ENCODE measurements around the gene STX3. TPM values are rescaled to one million over a fixed set of nuclear protein-coding genes. Genes with fewer than 3 reads are reported as not detected.

The STX3 gene
- 5.4 and 7.5 TPM in 2 replicates for total RNA-seq (2012; rRNA removed)
- 5.0 and 5.7 TPM in 2 replicates for polyA plus RNA-seq (2012; rRNA removed)
- polyA plus RNA-seq (2012; cell fraction: cytosol; rRNA removed): 1.8 and 2.6 TPM in 2 replicates
- 2.6 and 11.2 TPM in 2 replicates for polyA plus RNA-seq (2012; cell fraction: nucleus; rRNA removed; ENCODE audit: low replicate concordance)
- Bru-seq, nascent RNA: percentile 55 among the genes with signal in this experiment
- BruChase-seq, experiment 1, labeled RNA remaining after a 6-hour chase: percentile 50 among the genes with signal in this experiment
- percentile 52 among the genes with signal in this experiment for BruChase-seq, experiment 2, labeled RNA remaining after a 2-hour chase
- long read RNA-seq, transcript STX3-201 (11 exons, 3,299 nt): major isoform, 25 of 31 reads
- long read RNA-seq, partial matches to known transcripts: 2 of 31 reads
- long read RNA-seq, other reads (novel, unspliced or antisense): 4 of 31 reads

DNA sequence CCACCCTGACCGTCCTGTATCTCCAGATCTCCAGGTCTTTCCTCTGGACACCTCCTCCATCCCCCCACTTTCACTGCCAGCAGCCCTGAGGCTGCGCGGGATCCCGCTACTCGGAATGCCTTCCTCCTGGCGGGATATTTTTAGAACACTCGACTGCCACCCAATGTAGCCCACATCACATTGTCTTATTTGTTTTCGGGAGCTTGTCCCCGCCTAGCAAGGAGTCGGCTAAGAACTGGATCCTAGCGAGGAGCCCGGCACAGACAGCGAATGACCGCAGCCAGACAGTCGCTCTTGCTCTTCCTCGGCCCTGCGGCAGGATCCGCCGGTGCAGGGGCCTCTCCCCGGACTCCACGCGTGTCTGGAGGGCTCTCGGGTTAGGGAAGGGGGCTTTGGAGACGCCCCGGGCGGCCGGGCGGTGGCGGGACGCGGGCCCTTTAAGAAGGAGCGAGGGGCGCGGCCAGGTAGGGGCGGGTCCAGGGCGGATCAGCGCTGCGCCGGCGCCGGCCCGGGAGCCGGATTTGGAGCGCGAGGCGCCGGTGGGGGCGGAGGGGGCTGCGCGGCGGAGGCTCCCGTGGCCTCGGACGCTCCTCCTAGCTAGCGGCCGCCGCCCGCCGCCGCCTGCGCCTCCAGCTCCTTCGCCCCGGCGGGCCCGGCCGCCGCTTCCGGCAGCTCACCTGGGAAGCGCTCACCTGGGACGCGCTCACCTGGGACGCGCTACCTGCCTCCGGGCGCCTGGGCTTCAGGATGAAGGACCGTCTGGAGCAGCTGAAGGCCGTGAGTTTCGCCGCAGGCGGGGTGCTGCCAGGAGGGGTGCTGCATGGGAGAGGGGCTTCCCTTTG is at the start of gene STX3:
Gene STX3, plus strand, starts transcription at position 518 of the 842 bp plus-strand sequence. Its CDS starts 230 bp downstream, at position 748.
- H2AK5ac ChIP-seq (ENCODE audit: low read depth, low read length): peak within 1 kb of the TSS; percentile 60; the same call in 1 of the 2 replicates
- H3K23ac ChIP-seq (ENCODE audit: low read depth, low read length): peak within 1 kb of the TSS; percentile 70
- H3K14ac ChIP-seq (replicated peaks; ENCODE audit: low read depth, low read length): peak within 1 kb of the TSS; percentile 43
- 1% methylated on average over 50 of the region's 80 CpGs; no CpG with 5 or more reads in 1 of the 2 experiments for WGBS, 2 experiments (ENCODE audit: extremely low coverage in 2 of 2, insufficient read length in 1 of 2)
- peak within 1 kb of the TSS; percentile 96 for H2AFZ ChIP-seq (replicated peaks; ENCODE audit: low read length, poor library complexity)
- ChIA-PET POLR2A (ENCODE audit: unreplicated experiment) (no interaction called here), CTCF (interaction anchor here (0.5 to 1.9 kb wide), 11 partner anchors 10 to 47 kb away, joined by 3 to 5 read pairs (median 3); no protein-coding TSS in a partner anchor)
- H3K4me3 ChIP-seq (ENCODE audit: insufficient read depth, low read depth, low read length): peak within 1 kb of the TSS; percentile 83
- peak within 1 kb of the TSS; percentile 62 for H2BK5ac ChIP-seq (ENCODE audit: low read depth, low read length, poor library complexity, severe bottlenecking)
- H3K27ac ChIP-seq (ENCODE audit: insufficient read depth, low read length): peak within 1 kb of the TSS; percentile 37
- peak within 1 kb of the TSS; percentile 78 for H2BK120ac ChIP-seq (ENCODE audit: low read depth, low read length)
- ATAC-seq (ENCODE audit: low read depth) (peak; percentile 83), DNase-seq (peak; percentile 35)
- 0 out of 3 replicates have a peak within 1 kb of the TSS, but pooled peaks have one; percentile 70 for H2BK15ac ChIP-seq (ENCODE audit: low read depth, low read length)
- H4K5ac ChIP-seq (ENCODE audit: low read depth, low read length): peak within 1 kb of the TSS; percentile 73; the same call in 1 of the 2 replicates
- peaks cover 5% of the 10 kb centered on the region; the same call in 1 of the 2 replicates for H4K20me1 ChIP-seq (ENCODE audit: insufficient read depth, low read length)
- peak within 1 kb of the TSS; percentile 61 for H3K9ac ChIP-seq (ENCODE audit: low read depth, low read length)
- peaks cover 5% of the 10 kb centered on the region; the same call in 1 of the 2 replicates for H3K9me1 ChIP-seq (ENCODE audit: insufficient read depth, low read length)
- intact Hi-C loops (cut with micrococcal nuclease) (loop anchor here (1.0 to 5.0 kb wide), 7 partner anchors 32 to 437 kb away; partner anchors contain the start of genes MRPL16 and PATL1), in situ Hi-C loops (cut with MboI; ENCODE audit: low sequenced_read_pairs) (loop anchor here (5.0 kb wide), 1 partner anchor 47 kb away; no protein-coding TSS in a partner anchor), dilution Hi-C loops (cut with HindIII; ENCODE audit: low sequenced_read_pairs, unreplicated experiment) (no loop called here)
- peak within 1 kb of the TSS; percentile 64 for H4K91ac ChIP-seq (ENCODE audit: insufficient read depth, low read depth, low read length)
- no peaks in the 10 kb centered on the region for H3K27me3 ChIP-seq (ENCODE audit: control insufficient read depth, insufficient read depth, low read length)
- H3K56ac ChIP-seq (ENCODE audit: extremely low read depth, insufficient read depth, low read length): no peak within 1 kb of the TSS; the same call in 1 of the 2 replicates
- no peak for TF ChIP-seq RFX5 (IDR thresholded peaks at IDR 0.05; ENCODE audit: low read depth, low read length)
- no peak for TF ChIP-seq NFE2L2 (IDR thresholded peaks at IDR 0.05; ENCODE audit: low read depth, low read length)
- TF ChIP-seq MXI1 (IDR thresholded peaks at IDR 0.05; ENCODE audit: borderline replicate concordance, low read depth, low read length): no peak
- TF ChIP-seq SMC3 (IDR thresholded peaks at IDR 0.05; ENCODE audit: low read depth, low read length): no peak
- TF ChIP-seq FOS (IDR thresholded peaks at IDR 0.05; ENCODE audit: low read depth, low read length): no peak
- TF ChIP-seq MAZ (IDR thresholded peaks at IDR 0.05; ENCODE audit: borderline replicate concordance, low read depth, low read length): no peak
- no peak for TF ChIP-seq CHD1 (IDR thresholded peaks at IDR 0.05; ENCODE audit: low read depth, low read length)
- no peak for TF ChIP-seq BHLHE40 (IDR thresholded peaks at IDR 0.05; ENCODE audit: low read depth, low read length)
- no peak for TF ChIP-seq POLR2A (IDR thresholded peaks at IDR 0.05; ENCODE audit: low read depth, low read length)
- TF ChIP-seq, protein P1, sequence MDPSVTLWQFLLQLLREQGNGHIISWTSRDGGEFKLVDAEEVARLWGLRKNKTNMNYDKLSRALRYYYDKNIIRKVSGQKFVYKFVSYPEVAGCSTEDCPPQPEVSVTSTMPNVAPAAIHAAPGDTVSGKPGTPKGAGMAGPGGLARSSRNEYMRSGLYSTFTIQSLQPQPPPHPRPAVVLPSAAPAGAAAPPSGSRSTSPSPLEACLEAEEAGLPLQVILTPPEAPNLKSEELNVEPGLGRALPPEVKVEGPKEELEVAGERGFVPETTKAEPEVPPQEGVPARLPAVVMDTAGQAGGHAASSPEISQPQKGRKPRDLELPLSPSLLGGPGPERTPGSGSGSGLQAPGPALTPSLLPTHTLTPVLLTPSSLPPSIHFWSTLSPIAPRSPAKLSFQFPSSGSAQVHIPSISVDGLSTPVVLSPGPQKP (IDR thresholded peaks at IDR 0.05; ENCODE audit: borderline replicate concordance, low read depth, low read length): no peak
- no peak for TF ChIP-seq RAD21 (IDR thresholded peaks at IDR 0.05; ENCODE audit: low read length)
- TF ChIP-seq MAFK (IDR thresholded peaks at IDR 0.05; ENCODE audit: low read depth, low read length): no peak
- no peak for TF ChIP-seq RCOR1 (IDR thresholded peaks at IDR 0.05; ENCODE audit: insufficient replicate concordance, low read length)
- TF ChIP-seq CEBPB (IDR thresholded peaks at IDR 0.05; ENCODE audit: low read depth, low read length): no peak
- H3K9me3 ChIP-seq (ENCODE audit: control insufficient read depth, insufficient read depth, low read length): no peaks in the 10 kb centered on the region
- H3K4me1 ChIP-seq (ENCODE audit: control insufficient read depth, insufficient read depth, low read length): peaks cover 5% of the 10 kb centered on the region
- H3K4ac ChIP-seq (ENCODE audit: low read depth, low read length): peak within 1 kb of the TSS; percentile 68
- H2AK9ac ChIP-seq (replicated peaks; ENCODE audit: low read depth, low read length, poor library complexity): peak within 1 kb of the TSS; percentile 93
- peaks cover 0 to 23% of the 10 kb centered on the region in 2 experiments; a peak in 3 of 4 replicates for H3K79me1 ChIP-seq (ENCODE audit: low read depth in 1 of 2, low read length in 2 of 2)
- no TSS peak for BruUV-seq (replicated peaks)
- H3K4me2 ChIP-seq (ENCODE audit: low read depth, low read length): peak within 1 kb of the TSS; percentile 98
- H2BK20ac ChIP-seq (ENCODE audit: low read depth, low read length): peak within 1 kb of the TSS; percentile 36; the same call in 1 of the 2 replicates
- peak within 1 kb of the TSS; percentile 16 to 66; a peak in 1 of 4 replicates for H4K8ac ChIP-seq (ENCODE audit: low read depth in 2 of 2, low read length in 2 of 2)
- no peaks in the 10 kb centered on the region for H3K36me3 ChIP-seq (ENCODE audit: control insufficient read depth, insufficient read depth, low read length)
- peak within 1 kb of the TSS; percentile 84 for H3K18ac ChIP-seq (ENCODE audit: low read depth, low read length)
